K562 (cell line): ENCODE results near the gene BNIP3. TPM values are rescaled to one million over a fixed set of nuclear protein-coding genes. Genes with fewer than 3 reads are reported as not detected.

Experiments used
- ASH1L ChIP-seq: fragments of 450-650 bp; IDR thresholded peaks from 2 replicates; pipeline ENCODE4 v1.6.1; 2018; ENCODE audit warnings: borderline replicate concordance, mild to moderate bottlenecking, low read depth; ENCODE audit not compliant: partially characterized antibody
- BDP1 ChIP-seq: IDR thresholded peaks from 3 replicates; pipeline ENCODE4 v1.6.1; 2011; ENCODE audit not compliant: insufficient read length, insufficient read depth
- FOXK1 ChIP-seq: sonication (generic); formaldehyde crosslinking; IDR thresholded peaks from 2 replicates; pipeline ENCODE4 v1.8.0; 2022; ENCODE audit warnings: missing genetic modification reagents, mild to moderate bottlenecking, borderline replicate concordance
- IFI16 ChIP-seq: fragments of 250-450 bp; sonication (Bioruptor Pico); IDR thresholded peaks from 2 replicates; pipeline ENCODE4 v2.1.2; 2022; ENCODE audit warnings: mild to moderate bottlenecking, inconsistent platforms
- POLR3G ChIP-seq: IDR thresholded peaks from 2 replicates; pipeline ENCODE4 v1.6.1; 2011; ENCODE audit not compliant: insufficient read length, insufficient replicate concordance; ENCODE audit errors: extremely low read depth
- SAFB2 ChIP-seq: fragments of 200-400 bp; formaldehyde crosslinking; IDR thresholded peaks from 2 replicates; pipeline ENCODE4 v1.6.1; 2018; ENCODE audit warnings: borderline replicate concordance, low read length, low read depth, moderate library complexity; ENCODE audit not compliant: severe bottlenecking
- SMARCA4 ChIP-seq: fragments of 450-650 bp; IDR thresholded peaks from 2 replicates; pipeline ENCODE4 v1.6.1; 2016
- U2AF2 ChIP-seq: fragments of 200-400 bp; formaldehyde crosslinking; optimal IDR thresholded peaks from 2 replicates; pipeline ENCODE3; 2017; ENCODE audit warnings: low read depth, mild to moderate bottlenecking, low read length
- ZNF583 ChIP-seq: fragments of 250-450 bp; sonication (Bioruptor Pico); IDR thresholded peaks from 2 replicates; pipeline ENCODE4 v1.4.0; 2020
- ZNF589 ChIP-seq: fragments of 200-800 bp; sonication (Bioruptor generic); IDR thresholded peaks from 2 replicates; pipeline ENCODE4 v1.6.1; 2016; ENCODE audit warnings: low read depth, missing genetic modification characterization, missing compliant biosample characterization
- ZNF717 ChIP-seq: fragments of 250-450 bp; sonication (Bioruptor Pico); IDR thresholded peaks from 2 replicates; pipeline ENCODE4 v1.5.0; 2021
- ZNF780A ChIP-seq: fragments of 250-450 bp; sonication (Bioruptor Pico); IDR thresholded peaks from 2 replicates; pipeline ENCODE4 v1.5.0; 2021; ENCODE audit warnings: mild to moderate bottlenecking
- polyA plus RNA-seq, 8 experiments: library from polyadenylated mRNA; depleted of rRNA in 4 of 8; stranded (reverse) in 5 of 8; unstranded in 3 of 8; fragments of >200 nt; fragmentation: Nextera tagmentation in 2 of 8; fragmentation: Illumina TruSeq in 1 of 8; extraction: Ambion mirVana in 2 of 8; extraction: Trizol in 1 of 8; gene quantifications; 2 replicates each; pipeline versions ENCODE4 v1.2.1 to v1.2.3, GENCODE V29; 2011 to 2014; ENCODE audit warnings: inconsistent platforms in 1 of 8, missing spikeins in 1 of 8
- total RNA-seq, 7 experiments: library from RNA; depleted of rRNA in 6 of 7; stranded (reverse); fragments of >200 nt in 6 of 7; fragmentation: Illumina TruSeq in 2 of 7; extraction: Trizol in 2 of 7; gene quantifications; 2 replicates each; pipeline versions ENCODE4 v1.2.1 to v1.2.3, GENCODE V29; 2011 to 2021; ENCODE audit warnings: low replicate concordance in 1 of 7
- TF ChIP-seq, protein P1 (sequence below): fragments of 450-650 bp; IDR thresholded peaks from 2 replicates; pipeline ENCODE4 v1.6.1; 2016; ENCODE audit warnings: low read depth
- TF ChIP-seq, protein P2 (sequence below): sonication (generic); IDR thresholded peaks from 2 replicates; pipeline ENCODE4 v1.6.1; 2016
- TF ChIP-seq, protein P3 (sequence below): IDR thresholded peaks from 2 replicates; pipeline ENCODE4 v1.6.1; 2016; ENCODE audit warnings: missing genetic modification characterization, missing compliant biosample characterization

Gene BNIP3
- total and polyA plus RNA-seq, 9 of the 15 experiments (the other 6 are each of a cell fraction or from before 2014, with no cell fraction given) = 9.2 to 119 (median 42.2) TPM

DNA sequence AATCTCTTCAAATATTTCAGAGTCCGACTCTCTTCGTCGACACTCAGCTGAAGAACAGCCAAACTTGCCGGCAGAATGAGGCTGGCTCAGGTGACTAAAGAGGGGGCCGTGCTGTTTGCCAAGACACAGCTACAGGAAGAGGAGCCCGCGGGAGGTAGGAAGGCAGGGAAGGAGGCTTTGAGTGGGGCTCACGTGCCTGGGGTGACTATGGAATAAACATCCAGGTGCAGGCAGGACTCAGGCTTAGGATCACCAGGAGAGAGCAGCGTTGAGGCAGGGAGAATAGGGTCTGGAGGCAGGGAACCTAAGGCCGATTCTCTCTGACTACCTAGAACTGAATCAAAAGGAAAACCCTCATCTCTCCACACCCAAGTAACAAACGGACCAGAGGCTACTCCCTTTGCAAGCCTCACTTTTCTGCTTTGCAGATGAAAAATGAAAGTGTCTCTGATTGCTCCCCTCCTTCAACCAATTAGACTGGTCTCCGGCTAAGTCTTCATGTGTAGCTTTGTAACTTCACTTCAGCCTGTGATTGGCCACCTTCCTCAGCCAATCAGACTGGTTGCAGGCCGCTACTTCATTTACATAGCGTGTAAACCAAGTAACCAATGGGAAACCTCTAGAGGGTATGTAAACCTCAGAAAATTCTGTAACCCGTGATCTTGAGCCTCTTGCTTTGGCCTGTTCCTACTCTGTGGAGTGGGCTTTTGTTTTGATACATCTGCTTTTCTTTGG lies 19.7 kb upstream of the BNIP3 start (continued):
- no peak for TF ChIP-seq U2AF2
- TF ChIP-seq, protein P1, sequence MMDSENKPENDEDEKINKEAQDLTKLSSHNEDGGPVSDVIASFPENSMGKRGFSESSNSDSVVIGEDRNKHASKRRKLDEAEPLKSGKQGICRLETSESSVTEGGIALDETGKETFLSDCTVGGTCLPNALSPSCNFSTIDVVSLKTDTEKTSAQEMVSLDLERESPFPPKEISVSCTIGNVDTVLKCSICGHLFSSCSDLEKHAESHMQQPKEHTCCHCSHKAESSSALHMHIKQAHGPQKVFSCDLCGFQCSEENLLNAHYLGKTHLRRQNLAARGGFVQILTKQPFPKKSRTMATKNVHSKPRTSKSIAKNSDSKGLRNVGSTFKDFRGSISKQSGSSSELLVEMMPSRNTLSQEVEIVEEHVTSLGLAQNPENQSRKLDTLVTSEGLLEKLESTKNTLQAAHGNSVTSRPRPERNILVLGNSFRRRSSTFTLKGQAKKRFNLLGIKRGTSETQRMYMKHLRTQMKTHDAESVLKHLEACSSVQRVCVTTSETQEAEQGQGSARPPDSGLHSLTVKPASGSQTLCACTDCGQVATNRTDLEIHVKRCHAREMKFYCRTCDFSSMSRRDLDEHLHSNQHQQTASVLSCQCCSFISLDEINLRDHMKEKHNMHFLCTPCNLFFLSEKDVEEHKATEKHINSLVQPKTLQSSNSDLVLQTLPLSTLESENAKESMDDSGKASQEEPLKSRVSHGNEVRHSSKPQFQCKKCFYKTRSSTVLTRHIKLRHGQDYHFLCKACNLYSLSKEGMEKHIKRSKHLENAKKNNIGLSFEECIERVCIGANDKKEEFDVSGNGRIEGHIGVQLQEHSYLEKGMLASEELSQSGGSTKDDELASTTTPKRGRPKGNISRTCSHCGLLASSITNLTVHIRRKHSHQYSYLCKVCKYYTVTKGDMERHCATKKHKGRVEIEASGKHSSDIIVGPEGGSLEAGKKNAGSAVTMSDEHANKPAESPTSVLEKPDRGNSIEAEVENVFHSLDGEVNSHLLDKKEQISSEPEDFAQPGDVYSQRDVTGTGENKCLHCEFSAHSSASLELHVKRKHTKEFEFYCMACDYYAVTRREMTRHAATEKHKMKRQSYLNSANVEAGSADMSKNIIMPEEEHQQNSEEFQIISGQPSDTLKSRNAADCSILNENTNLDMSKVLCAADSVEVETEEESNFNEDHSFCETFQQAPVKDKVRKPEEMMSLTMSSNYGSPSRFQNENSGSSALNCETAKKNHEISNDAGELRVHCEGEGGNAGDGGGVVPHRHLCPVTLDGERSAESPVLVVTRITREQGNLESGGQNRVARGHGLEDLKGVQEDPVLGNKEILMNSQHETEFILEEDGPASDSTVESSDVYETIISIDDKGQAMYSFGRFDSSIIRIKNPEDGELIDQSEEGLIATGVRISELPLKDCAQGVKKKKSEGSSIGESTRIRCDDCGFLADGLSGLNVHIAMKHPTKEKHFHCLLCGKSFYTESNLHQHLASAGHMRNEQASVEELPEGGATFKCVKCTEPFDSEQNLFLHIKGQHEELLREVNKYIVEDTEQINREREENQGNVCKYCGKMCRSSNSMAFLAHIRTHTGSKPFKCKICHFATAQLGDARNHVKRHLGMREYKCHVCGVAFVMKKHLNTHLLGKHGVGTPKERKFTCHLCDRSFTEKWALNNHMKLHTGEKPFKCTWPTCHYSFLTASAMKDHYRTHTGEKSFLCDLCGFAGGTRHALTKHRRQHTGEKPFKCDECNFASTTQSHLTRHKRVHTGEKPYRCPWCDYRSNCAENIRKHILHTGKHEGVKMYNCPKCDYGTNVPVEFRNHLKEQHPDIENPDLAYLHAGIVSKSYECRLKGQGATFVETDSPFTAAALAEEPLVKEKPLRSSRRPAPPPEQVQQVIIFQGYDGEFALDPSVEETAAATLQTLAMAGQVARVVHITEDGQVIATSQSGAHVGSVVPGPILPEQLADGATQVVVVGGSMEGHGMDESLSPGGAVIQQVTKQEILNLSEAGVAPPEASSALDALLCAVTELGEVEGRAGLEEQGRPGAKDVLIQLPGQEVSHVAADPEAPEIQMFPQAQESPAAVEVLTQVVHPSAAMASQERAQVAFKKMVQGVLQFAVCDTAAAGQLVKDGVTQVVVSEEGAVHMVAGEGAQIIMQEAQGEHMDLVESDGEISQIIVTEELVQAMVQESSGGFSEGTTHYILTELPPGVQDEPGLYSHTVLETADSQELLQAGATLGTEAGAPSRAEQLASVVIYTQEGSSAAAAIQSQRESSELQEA = no peak
- no peak for TF ChIP-seq FOXK1 (CRISPR knock-in tag)
- TF ChIP-seq ZNF589 (CRISPR knock-in tag) = no peak
- no peak for TF ChIP-seq BDP1
- no peak for TF ChIP-seq SAFB2
- no peak for TF ChIP-seq ZNF780A (CRISPR knock-in tag)
- TF ChIP-seq IFI16 = no peak
- TF ChIP-seq, protein P2, sequence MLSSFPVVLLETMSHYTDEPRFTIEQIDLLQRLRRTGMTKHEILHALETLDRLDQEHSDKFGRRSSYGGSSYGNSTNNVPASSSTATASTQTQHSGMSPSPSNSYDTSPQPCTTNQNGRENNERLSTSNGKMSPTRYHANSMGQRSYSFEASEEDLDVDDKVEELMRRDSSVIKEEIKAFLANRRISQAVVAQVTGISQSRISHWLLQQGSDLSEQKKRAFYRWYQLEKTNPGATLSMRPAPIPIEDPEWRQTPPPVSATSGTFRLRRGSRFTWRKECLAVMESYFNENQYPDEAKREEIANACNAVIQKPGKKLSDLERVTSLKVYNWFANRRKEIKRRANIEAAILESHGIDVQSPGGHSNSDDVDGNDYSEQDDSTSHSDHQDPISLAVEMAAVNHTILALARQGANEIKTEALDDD = no peak
- TF ChIP-seq, protein P3, sequence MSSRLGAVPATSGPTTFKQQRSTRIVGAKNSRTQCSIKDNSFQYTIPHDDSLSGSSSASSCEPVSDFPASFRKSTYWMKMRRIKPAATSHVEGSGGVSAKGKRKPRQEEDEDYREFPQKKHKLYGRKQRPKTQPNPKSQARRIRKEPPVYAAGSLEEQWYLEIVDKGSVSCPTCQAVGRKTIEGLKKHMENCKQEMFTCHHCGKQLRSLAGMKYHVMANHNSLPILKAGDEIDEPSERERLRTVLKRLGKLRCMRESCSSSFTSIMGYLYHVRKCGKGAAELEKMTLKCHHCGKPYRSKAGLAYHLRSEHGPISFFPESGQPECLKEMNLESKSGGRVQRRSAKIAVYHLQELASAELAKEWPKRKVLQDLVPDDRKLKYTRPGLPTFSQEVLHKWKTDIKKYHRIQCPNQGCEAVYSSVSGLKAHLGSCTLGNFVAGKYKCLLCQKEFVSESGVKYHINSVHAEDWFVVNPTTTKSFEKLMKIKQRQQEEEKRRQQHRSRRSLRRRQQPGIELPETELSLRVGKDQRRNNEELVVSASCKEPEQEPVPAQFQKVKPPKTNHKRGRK (tag) = no peak
- TF ChIP-seq ZNF583 (CRISPR knock-in tag) = no peak
- TF ChIP-seq ZNF717 = no peak
- no peak for TF ChIP-seq POLR3G
- TF ChIP-seq SMARCA4 = no peak
- no peak for TF ChIP-seq ASH1L
